GM12874 (cell line): ENCODE results near the gene CA14.
A peak's percentile ranks its signal among the peaks of the same experiment; 100 is the strongest.

Experiments
- CTCF ChIP-seq: IDR thresholded peaks from 2 replicates; pipeline ENCODE4 v1.5.1; 2011; ENCODE audit warnings: low read depth, mild to moderate bottlenecking, control low read depth, low read length, moderate library complexity; ENCODE audit not compliant: insufficient read depth

The CA14 gene

GRCh38 chr1:150225546-150225945, 32.0 kb upstream of the CA14 start:
- no peak for TF ChIP-seq CTCF

GRCh38 chr1:150226486-150226885, 31.1 kb upstream of the CA14 start:
- TF ChIP-seq CTCF, result no peak

DNA sequence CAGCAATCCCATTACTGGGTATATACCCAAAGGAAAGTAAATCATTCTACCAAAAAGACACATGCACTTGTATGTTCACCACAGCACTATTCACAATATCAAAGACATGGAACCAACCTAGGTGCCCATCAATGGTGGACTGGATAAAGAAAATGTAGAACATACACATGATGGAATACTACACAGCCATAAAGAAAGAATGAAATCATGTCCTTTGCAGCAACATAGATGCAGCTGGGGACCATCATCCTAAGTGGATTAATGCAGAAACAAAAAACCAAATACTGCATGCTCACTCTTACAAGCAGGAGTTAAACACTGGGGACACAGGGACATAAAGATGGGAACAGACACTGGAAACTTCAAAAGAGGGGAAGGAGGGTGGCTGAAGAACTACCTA, 30.3 kb upstream of the CA14 start:
- no peak for TF ChIP-seq CTCF

GRCh38 chr1:150233359-150234308, 23.9 kb upstream of the CA14 start:
- TF ChIP-seq CTCF, result no peak

GRCh38 chr1:150234309-150234565, 23.3 kb upstream of the CA14 start:
- no peak for TF ChIP-seq CTCF

DNA sequence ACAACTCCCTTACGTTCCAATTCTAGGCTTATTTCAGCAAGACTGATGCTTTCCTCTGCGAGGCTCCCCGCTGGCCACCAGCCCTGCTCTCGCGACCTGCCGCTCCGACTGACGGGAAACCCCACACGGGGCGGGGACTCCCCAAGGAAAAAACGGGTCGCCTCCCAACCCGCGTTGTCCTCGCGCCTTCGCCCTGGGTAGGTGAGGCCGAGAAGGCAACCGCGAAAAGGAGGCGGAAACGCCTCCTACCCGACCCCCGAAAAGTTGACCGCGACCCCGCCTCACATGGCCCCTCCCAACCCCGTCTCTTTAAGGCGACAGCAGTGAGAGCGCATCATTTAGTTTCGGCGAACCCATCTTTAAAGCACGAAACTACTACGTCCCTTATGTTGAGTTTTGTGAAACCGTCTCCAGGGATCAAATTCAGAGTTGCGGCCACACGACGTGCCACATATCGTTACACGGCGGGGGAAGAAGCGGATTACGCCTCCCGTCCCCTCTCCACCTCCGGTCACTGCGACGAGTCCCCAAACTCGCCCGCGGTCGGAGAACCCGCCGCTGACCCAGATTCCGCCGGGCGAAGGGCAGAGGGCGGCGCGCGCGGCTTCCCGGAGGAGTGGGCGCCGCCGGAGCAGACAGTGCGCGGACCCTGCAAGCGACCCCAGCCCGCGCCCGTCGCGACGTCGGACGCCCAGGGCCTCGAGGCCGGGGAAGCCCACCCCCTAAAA, 22.8 kb upstream of the CA14 start:
- no peak for TF ChIP-seq CTCF

- TF ChIP-seq CTCF, result peak; percentile 19; the same call in 1 of the 2 replicates
Measured at GRCh38 chr1:150235294-150235851, 22.2 kb upstream of the CA14 start.
